ENCODE results near the gene NDUFB10.
A peak's percentile ranks its signal among the peaks of the same experiment; 100 is the strongest.

NDUFB10 gene

DNA sequence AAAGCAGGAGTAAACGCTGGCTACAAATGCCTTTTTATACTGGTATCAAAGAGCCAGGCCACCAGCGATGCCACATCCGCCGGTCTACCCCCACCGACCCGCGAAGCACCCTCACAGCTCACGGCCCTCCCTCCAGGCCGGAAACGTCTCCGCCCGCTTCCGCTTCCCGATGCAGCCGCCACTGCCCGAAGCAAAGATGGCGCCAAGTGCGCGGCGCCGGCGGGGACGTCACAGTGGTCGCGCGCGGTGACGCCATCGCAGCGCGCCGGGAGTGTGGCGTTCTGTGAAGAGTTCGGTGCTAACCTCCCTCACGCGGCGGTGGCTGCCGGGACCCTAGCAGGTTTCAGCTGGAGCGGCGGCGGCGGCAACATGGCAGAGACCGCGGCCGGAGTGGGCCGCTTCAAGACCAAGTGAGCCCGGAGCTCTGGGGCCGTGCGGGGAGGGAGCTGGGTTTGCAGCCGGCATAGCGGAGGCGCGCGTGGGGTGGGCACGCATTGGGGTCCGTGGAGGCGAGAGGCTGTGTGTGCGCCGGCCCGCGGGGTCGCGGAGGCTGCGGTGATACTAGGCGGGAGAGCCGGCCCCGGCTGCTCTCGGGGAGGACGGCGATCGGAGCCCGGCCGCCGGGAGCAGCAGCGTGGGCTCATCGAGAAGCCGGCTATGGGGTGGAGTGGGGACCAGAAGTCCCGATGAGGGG is 12.6 kb downstream of the NDUFB10 start, which contains the start of gene TBL3:
Gene TBL3 (plus strand): TSS at position 258 of the 694 bp plus-strand sequence. CDS start 112 bp downstream, at position 370.
- DNase-seq (ENCODE audit: low read depth), result peak; percentile 79

DNA sequence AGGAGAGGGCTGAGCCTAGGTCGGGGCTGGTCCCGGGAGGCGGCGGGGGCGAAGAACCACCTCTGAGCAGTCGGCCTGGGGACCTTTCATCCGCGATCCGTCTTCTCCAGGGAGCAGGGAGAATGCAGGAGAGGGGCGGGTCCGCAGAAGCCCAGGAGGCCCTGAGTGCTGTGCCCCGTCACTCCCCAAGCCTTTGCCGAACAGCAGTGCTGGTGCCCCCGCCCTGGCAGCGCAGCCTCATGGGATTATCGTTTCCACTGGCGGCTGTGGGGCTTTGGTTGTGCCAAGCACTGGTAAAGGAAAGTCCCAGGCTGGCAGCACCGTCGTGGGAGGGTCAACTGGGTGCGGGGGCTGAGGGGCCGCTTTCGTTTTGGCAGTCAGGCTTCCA is 13.1 kb downstream of the NDUFB10 start:
- no peak for DNase-seq (ENCODE audit: low read depth)

DNA sequence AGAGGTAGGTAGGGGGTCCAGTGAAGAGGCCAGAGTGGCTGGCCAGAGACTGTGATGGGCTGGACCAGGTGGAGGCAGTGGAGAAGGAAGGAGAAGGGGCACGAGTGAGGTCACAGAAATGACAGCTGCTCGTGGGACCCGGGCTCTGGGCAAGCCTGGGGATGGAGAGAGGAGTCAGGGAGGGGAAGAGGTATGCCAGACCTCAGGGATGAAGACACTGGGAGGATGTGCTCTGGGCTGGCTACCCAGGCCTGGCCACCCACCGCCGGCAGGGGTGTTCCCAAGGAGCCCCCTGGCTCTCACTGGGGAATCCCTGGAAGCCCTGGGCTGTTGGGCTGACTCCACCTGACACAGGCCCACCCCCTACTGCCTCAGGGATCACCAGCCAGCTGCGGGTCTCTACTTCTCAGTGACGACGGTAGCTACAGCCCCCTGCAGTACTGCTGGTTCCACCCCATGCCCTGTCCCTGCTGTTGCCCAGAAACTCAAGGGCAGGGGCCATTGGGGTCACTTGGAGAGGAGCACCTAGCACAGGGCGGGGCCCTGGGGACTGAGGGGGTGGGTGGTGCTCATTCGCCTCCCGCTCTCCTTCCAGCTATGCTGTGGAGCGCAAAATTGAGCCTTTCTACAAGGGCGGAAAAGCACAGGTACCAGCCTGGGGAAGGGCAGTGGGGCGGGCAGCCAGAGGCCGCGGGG is 14.3 kb downstream of the NDUFB10 start:
- DNase-seq (ENCODE audit: low read depth), result no peak

DNA sequence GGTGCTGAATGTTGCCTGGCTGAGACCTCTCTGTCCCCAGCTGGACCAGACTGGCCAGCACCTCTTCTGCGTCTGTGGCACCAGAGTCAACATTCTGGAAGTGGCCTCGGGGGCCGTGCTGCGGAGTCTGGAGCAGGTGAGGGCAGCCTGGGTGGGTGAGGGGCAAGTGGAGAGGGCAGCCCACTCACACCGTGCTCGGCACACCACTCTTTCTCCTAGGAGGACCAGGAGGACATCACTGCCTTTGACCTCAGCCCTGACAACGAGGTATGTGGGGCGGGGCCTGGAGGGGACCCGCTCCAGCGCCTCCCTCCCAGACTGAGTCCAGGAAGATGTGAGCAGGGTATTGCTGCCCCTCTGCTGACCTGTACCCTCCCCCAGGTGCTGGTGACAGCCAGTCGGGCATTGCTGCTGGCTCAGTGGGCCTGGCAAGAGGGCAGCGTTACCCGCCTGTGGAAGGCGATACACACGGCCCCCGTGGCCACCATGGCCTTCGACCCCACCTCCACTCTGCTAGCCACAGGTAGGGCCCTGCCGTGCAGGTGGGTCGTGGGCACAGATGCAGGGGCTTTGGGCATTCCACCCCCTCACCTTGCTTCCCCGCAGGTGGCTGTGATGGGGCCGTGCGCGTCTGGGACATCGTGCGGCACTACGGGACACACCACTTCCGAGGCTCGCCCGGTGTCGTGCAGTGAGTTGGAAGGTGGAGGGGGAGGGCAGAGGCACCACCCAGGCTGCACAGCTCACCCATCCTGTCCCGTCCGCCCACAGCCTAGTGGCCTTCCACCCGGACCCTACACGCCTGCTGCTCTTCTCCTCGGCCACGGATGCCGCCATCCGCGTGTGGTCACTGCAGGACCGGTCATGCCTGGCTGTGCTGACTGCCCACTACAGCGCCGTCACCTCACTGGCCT is 15.1 kb downstream of the NDUFB10 start:
- DNase-seq (ENCODE audit: low read depth), result no peak

DNA sequence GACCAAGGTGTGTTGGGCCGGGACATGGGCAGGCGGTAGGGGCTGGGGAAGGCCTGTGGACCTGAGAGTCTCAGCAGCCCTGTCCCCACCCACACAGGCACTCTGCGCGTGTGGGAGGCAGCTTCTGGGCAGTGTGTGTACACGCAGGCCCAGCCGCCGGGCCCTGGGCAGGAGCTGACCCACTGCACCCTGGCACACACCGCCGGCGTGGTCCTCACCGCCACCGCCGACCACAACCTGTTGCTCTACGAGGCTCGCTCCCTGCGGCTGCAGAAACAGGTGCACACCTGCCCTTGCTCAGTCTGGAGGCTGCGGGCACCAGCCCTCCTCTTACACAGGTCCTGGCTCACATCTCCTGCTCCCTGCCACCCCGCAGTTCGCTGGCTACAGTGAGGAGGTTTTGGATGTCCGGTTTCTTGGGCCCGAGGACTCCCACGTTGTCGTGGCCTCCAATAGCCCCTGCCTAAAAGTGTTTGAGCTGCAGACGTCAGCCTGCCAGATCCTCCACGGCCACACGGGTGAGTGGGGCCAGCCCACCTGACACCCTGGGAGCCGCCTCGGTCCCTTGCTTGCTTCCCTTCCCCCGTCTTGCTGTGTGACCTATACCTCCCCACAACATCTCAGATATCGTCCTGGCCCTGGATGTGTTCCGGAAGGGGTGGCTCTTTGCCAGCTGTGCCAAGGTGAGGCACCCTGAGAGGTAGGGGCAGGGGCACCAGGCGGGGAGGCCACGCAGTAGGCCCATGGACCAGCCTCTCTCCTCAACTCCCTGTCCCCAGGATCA is 16.3 kb downstream of the NDUFB10 start:
- DNase-seq (ENCODE audit: low read depth), result no peak

DNA sequence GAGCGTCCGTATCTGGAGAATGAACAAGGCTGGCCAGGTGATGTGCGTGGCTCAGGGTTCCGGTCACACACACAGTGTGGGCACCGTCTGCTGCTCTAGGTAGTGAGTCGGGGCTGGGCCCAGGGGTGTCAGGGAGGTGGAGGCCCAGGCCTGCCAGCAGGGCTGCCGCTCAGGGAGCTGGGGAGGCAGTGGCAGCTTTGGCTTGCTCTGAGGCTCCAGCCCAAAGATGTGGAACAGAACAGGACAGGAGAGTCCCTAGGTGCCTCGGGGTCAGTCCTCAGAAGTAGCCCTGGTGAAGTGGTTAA is 16.8 kb downstream of the NDUFB10 start:
- no peak for DNase-seq (ENCODE audit: low read depth)

DNA sequence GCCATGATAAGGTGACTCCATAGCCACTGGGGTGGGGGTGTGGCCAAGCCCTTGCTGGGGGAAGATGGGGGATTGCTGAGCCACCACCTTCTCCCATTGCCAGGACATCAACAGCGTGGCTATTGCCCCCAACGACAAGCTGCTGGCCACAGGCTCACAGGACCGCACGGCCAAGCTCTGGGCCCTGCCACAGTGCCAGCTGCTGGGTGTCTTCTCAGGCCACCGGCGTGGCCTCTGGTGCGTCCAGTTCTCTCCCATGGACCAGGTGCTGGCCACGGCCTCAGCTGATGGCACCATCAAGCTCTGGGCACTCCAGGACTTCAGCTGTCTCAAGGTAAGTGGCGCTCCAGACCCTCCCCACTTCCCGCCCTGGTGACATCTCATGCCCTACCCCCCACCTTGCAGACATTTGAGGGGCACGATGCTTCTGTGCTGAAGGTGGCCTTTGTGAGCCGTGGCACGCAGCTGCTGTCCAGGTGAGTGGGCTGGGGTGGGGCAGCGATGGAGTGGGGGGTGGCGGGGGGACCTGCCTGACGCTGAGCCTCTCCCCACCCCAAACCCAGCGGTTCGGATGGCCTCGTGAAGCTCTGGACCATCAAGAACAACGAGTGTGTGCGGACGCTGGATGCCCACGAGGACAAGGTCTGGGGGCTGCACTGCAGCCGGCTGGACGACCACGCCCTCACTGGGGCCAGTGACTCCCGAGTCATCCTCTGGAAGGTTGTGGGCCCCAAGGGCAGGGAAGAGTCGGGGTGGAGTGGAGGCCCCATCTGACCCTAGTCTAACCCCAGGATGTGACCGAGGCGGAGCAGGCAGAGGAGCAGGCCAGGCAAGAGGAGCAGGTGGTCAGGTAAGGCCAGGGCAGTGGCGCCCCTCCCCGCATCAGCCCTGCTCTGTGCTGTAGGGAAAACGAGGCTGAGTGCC is 17.9 kb downstream of the NDUFB10 start:
- DNase-seq (ENCODE audit: low read depth), result no peak

DNA sequence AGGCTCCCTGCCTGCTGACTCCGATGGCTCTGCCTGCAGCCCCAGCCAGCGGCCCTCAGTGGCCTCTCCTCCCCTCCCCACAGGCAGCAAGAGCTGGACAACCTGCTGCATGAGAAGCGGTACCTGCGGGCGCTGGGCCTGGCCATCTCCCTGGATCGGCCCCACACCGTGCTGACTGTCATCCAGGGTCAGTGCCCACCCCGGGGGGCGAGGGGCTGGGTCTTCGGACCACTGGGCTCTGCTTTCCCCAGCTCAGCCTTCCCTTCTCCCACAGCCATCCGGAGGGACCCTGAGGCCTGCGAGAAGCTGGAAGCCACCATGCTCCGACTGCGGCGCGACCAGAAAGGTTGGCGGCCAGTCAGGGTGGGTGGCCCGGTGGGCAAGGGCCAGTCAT is 18.5 kb downstream of the NDUFB10 start:
- no peak for DNase-seq (ENCODE audit: low read depth)

DNA sequence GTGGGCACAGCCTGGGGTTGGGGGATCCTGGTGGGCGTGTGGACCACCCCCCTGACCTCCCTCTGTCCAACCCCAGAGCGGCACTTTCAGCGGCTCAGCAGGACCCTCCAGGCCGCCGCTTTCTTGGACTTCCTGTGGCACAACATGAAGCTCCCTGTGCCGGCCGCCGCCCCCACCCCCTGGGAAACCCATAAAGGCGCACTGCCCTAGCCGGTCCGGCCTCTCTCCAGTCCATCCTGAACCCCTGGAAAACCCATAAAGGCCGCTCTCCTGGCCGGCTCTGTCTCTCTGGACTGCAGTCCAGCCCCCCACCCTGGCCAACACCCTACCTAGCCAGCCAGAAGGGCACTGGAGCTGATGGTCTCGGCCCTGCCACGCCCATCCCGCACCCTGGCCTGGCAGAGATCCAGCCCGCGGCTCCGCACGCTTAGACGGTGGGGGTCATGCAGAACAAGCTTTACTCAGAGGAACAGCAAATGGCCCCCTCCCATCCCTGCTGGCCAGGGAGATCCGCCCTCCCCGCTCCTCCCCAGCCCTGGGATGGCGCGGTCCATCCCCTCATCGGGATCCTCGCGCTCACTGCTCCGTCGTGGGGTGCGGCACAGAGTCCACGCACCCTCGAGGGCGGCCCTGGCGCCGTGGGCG is 19.3 kb downstream of the NDUFB10 start:
- DNase-seq (ENCODE audit: low read depth), result no peak

DNA sequence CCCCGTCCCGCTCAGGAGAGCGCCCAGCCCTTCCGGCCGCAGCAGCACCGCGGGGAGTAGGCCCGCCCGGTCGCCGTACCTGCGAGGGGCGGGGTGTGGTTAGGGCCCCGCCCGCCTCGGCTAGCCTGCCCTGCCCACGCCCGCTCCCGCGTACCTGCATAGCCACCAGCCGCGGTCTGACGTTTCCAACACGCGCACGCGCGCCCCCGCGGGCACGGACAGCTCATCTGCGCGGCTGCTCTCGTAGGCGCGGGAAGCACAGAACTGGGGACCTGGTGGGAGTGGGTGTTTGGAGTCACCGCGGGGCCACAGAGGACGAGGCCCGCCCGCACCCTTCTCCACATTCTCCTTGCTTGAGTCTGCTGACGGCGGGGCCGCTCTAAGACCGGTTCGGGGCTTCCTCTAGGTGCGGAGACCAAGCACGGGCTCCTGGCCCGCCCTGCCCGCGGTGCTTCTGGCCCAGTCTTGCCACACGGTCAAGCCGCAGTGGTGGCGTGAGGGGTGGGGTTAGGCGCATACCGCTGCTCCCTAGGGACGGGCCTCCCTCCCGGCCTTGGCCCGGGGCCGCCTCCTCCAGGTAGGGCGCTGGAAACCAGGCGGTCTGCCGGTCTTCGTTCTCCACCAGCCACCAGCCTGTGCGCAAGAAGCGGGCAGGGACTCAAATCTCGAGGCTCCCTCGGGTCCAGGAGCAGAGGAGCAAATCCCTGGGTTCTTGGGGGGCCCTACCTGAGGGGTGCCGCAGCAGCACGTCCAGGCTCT is 20.1 kb downstream of the NDUFB10 start:
- no peak for DNase-seq (ENCODE audit: low read depth)

DNA sequence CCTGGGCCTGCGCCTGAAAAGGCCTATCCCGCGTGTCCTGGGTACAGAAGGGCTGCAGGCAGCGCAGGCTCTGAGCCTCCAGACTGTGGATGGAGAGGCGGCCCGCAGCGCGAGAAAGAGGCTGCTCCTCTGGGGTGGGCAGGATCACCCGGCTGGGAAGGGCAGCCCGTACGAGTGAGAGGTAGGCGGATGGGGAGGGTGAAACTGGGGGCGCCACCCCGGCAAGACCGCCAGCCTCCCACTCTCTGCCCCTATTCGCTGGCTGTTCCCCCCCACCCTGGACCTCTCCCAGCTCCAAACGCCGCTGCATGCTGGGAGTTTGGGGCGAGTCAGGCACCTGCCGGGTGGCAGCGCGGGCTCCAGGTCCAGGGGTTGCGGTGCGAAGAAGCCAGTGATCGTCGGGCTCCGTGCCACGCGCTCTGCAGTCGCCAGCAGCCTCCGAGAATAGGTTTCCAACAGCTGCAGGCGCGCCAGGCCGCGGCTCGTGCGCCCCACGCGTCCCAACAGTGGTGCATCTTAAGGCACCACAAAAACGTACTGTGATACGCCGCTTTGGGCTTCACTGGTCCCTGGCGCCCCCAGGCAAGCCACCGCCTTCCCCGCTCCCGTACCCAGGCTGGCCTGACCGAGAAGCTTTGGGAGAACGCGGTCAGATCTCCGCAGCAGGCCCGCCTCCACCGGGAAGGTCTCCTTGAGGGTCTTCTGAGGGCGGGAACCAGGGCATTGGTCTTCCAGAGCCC is 20.9 kb downstream of the NDUFB10 start:
- no peak for DNase-seq (ENCODE audit: low read depth)

DNA sequence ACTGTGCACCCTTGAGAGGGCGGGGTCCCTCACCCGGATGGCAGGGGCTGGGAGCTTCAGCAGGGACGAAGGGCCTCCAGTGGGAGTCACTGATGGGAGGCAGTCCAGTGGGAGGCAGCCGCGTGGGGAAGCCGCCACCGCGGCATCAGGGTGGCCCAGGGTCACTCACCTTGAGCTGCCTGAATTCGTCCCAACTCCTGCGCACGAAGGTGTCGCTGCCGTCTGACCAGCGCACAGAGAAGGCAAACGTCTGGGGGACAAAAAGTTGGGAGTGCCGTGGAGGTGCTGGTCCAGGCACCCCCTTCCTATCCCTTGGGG is 21.4 kb downstream of the NDUFB10 start:
- no peak for DNase-seq (ENCODE audit: low read depth)

DNA sequence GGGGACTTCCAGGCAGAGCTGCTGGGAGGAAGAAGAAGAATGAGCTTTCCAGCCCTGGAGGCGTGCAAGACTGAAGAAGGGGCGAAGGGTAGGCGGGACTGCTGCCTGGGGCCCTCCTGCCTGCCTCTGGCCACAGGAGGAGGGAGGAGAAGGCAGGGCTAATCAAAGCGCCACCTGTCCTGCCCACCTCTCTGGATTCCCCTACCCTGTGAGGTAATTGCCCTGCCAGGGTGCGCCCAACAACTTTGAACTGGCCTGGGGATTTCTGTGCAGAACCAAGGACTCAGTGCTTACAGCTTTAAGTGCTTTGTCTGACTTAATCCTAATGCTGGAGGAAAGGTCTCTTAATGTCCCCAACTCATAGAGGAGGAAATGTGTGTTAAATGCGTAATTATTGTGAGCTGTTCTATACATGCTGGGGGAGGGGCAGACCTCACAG is 22.1 kb downstream of the NDUFB10 start, which contains the start of gene NOXO1:
Gene NOXO1 (minus strand): TSS at position 72 of the 439 bp plus-strand sequence. CDS start 290 bp downstream, outside the sequence.
- no peak for DNase-seq (ENCODE audit: low read depth)

DNA sequence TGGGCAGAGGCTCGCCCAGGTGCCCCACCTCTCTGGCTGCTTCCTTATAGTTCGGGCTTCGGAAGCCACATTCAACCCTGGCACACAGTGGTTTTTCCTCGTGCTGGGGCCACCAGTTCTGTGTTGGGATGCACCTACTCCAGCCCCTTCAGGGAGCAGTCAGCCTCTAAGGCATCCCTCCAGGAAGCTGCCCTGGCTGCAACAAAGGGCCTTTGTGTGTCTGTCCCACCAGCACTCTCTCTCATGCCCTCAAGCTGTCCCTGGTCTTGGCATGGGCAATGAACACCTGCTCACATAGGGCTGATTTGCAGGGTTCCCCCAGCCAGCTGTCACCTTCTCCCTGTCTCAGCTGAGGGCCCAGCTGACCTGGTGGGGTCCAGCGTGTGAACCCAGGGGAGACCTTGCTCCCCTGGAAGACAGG is 22.7 kb downstream of the NDUFB10 start:
- no peak for DNase-seq (ENCODE audit: low read depth)

DNA sequence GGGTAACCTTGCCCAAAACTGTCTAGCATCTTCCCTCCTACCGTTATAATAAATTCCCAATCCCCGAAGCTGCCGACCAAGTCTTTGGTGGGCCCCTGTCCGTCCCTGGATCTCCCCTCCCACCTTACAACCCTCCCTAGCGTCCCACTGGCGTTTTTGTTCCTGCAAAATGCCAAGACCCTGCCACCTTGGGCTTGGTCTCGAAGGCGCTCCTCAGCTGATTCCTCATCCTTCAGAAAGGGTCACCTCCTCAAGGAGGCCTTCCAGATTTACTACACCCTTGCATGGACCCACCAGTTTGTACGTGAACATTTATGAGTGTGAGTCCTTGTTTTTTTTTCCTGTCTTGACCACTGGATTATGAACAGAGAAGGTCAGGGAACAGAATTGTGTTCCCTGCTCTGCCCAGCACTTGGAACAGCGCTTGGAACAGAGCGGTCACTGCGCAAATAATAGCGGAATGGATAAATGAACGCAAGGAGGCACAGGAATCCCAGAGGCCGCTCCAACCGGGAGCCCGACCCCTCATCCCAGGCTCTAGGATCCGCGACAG is 23.7 kb downstream of the NDUFB10 start:
- no peak for DNase-seq (ENCODE audit: low read depth)

DNA sequence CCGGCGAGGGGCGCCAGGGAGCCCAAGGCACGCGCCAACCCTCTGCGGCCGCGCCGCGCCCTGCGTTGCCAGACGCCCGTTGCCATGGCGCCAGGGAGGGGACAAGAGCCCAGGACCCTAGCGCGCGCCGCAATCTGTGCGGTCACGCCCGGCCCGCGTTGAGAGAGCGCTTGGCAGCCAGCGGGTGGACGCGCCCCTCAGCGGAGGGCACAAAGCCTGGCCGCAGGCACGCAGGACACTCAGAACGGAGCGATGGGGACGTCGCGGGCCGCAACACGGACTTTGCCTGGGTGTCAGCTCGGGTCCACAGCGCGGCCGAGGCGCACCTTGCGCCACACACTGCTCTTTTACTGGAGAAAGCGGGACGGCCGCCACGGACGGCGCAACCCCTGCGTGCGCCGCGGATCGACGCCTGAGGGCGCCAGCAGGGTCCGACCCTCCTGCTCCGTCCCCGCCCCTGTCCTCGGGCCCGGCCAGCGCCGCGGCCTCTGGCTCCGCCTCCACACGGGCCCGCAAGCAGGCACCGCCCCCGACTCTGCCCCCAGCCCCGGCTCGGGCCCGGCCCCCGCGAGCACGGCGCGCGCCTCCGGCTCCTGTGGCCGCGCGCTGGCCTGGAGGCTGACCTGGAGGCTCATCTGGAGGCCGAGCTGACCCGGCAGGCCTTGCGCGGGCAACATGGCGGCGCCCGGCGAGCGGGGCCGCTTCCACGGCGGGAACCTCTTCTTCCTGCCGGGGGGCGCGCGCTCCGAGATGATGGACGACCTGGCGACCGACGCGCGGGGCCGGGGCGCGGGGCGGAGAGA is 24.4 kb downstream of the NDUFB10 start, which contains the start of gene GFER:
Gene GFER (plus strand): TSS at position 650 of the 803 bp plus-strand sequence. CDS start 26 bp downstream, at position 676.
- peak; percentile 86 for DNase-seq (ENCODE audit: low read depth)

Measured in fibroblast of the conjunctiva (primary cell).